ENCODE data around the gene PRND.

DNA sequence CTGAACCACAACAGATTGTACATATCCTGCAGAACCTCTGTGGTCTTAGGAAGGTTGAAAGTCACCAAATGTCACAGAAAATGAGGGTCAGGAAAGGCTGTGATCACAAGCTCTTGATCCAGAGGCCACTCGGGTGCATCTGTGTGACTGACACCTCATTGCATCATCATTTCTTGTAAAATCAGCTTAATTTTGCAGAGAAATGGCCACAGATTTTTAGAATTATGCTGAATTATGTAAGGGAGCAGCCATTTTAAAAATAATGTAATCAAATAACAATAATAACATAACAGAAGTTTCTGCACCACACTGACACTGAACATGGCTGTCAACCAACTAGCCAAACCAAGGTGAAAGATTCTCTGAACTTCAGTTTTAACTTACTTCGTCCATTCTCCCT, 32.5 kb upstream of the PRND start:
- TF ChIP-seq, protein P1, sequence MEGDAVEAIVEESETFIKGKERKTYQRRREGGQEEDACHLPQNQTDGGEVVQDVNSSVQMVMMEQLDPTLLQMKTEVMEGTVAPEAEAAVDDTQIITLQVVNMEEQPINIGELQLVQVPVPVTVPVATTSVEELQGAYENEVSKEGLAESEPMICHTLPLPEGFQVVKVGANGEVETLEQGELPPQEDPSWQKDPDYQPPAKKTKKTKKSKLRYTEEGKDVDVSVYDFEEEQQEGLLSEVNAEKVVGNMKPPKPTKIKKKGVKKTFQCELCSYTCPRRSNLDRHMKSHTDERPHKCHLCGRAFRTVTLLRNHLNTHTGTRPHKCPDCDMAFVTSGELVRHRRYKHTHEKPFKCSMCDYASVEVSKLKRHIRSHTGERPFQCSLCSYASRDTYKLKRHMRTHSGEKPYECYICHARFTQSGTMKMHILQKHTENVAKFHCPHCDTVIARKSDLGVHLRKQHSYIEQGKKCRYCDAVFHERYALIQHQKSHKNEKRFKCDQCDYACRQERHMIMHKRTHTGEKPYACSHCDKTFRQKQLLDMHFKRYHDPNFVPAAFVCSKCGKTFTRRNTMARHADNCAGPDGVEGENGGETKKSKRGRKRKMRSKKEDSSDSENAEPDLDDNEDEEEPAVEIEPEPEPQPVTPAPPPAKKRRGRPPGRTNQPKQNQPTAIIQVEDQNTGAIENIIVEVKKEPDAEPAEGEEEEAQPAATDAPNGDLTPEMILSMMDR (optimal IDR thresholded peaks at IDR 0.05 in 1 of 3, IDR thresholded peaks at IDR 0.05 in 1 of 3, conservative IDR thresholded peaks at IDR 0.05 in 1 of 3; ENCODE audit: extremely low read depth in 1 of 3, insufficient read depth in 2 of 3, low read length in 3 of 3): no peak
- no peak for TF ChIP-seq EZH2 (IDR thresholded peaks at IDR 0.05; ENCODE audit: low read length)
